ENCODE data around the gene RIN2.

DNA sequence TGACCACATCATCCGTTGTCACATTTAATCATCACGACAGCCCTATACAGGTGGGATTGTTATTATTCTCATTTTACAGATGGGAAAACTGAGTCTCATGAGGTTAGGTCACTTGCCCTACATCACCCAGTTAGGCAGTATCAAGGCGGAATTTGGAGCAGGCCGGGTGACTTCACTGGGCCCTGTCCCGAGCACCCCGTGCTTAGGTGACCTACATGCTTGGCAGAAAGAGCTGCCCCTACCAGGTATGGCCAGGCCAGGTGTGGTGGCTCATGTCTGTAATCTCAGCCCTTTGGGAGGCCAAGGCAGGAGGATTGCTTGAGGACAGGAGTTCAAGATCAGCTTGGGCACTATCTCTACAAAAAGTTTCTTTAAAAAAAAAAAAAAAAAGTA, 44.0 kb downstream of the RIN2 start:
- TF ChIP-seq, protein P1, sequence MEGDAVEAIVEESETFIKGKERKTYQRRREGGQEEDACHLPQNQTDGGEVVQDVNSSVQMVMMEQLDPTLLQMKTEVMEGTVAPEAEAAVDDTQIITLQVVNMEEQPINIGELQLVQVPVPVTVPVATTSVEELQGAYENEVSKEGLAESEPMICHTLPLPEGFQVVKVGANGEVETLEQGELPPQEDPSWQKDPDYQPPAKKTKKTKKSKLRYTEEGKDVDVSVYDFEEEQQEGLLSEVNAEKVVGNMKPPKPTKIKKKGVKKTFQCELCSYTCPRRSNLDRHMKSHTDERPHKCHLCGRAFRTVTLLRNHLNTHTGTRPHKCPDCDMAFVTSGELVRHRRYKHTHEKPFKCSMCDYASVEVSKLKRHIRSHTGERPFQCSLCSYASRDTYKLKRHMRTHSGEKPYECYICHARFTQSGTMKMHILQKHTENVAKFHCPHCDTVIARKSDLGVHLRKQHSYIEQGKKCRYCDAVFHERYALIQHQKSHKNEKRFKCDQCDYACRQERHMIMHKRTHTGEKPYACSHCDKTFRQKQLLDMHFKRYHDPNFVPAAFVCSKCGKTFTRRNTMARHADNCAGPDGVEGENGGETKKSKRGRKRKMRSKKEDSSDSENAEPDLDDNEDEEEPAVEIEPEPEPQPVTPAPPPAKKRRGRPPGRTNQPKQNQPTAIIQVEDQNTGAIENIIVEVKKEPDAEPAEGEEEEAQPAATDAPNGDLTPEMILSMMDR (conservative IDR thresholded peaks at IDR 0.05): no peak
- TF ChIP-seq ZFX (IDR thresholded peaks at IDR 0.05): no peak

Measured in C4-2B (cell line).